ENCODE data around the gene PLEKHM3.

PLEKHM3 gene

GRCh38 chr2:208047840-208048239 lies 22.5 kb upstream of the PLEKHM3 start:
- no peak for TF ChIP-seq EZH2phosphoT487 (IDR thresholded peaks at IDR 0.05; ENCODE audit: borderline replicate concordance)
- TF ChIP-seq, protein P1, sequence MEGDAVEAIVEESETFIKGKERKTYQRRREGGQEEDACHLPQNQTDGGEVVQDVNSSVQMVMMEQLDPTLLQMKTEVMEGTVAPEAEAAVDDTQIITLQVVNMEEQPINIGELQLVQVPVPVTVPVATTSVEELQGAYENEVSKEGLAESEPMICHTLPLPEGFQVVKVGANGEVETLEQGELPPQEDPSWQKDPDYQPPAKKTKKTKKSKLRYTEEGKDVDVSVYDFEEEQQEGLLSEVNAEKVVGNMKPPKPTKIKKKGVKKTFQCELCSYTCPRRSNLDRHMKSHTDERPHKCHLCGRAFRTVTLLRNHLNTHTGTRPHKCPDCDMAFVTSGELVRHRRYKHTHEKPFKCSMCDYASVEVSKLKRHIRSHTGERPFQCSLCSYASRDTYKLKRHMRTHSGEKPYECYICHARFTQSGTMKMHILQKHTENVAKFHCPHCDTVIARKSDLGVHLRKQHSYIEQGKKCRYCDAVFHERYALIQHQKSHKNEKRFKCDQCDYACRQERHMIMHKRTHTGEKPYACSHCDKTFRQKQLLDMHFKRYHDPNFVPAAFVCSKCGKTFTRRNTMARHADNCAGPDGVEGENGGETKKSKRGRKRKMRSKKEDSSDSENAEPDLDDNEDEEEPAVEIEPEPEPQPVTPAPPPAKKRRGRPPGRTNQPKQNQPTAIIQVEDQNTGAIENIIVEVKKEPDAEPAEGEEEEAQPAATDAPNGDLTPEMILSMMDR (conservative IDR thresholded peaks at IDR 0.05; ENCODE audit: low read length), result no peak
- no peaks in the 10 kb centered on the region for H4K20me1 ChIP-seq (ENCODE audit: insufficient read depth, low read length, poor library complexity, severe bottlenecking)
- H3K4me1 ChIP-seq (ENCODE audit: insufficient read depth, low read length, poor library complexity, severe bottlenecking), result peaks cover 23% of the 10 kb centered on the region
- H3K9ac ChIP-seq (ENCODE audit: low read depth, low read length, poor library complexity, severe bottlenecking), result no peak overlapping the region
- no peaks in the 10 kb centered on the region for H3F3A ChIP-seq (ENCODE audit: low read depth)
- H3K79me2 ChIP-seq (ENCODE audit: insufficient read depth, low read length), result no peaks in the 10 kb centered on the region
- H3K36me3 ChIP-seq (ENCODE audit: insufficient read depth, low read length), result no peaks in the 10 kb centered on the region
- no peaks in the 10 kb centered on the region for H3K27me3 ChIP-seq (ENCODE audit: insufficient read depth, low read length, poor library complexity, severe bottlenecking)
- H3K4me2 ChIP-seq (ENCODE audit: low read depth, low read length, poor library complexity, severe bottlenecking), result no peak overlapping the region
- no peaks in the 10 kb centered on the region for H3K9me3 ChIP-seq (ENCODE audit: insufficient read depth, low read depth, low read length)
- no peak overlapping the region for H3K4me3 ChIP-seq (ENCODE audit: low read length, poor library complexity, severe bottlenecking)
- H2AFZ ChIP-seq (ENCODE audit: low read length), result no peak overlapping the region
- no peaks in the 10 kb centered on the region for H3K9me2 ChIP-seq (replicated peaks; ENCODE audit: low read depth, low read length)

GRCh38 chr2:208046686-208047085 lies 21.4 kb upstream of the PLEKHM3 start:
- Histone ChIP-seq H4K20me1 (ENCODE audit: insufficient read depth, low read length, poor library complexity, severe bottlenecking) (no peaks in the 10 kb centered on the region), H3K9ac (ENCODE audit: low read depth, low read length, poor library complexity, severe bottlenecking) (no peak overlapping the region), H3K36me3 (ENCODE audit: insufficient read depth, low read length) (no peaks in the 10 kb centered on the region), H3K9me2 (replicated peaks; ENCODE audit: low read depth, low read length) (no peaks in the 10 kb centered on the region), H3K4me2 (ENCODE audit: low read depth, low read length, poor library complexity, severe bottlenecking) (no peak overlapping the region), H3K27me3 (ENCODE audit: insufficient read depth, low read length, poor library complexity, severe bottlenecking) (no peaks in the 10 kb centered on the region), H3F3A (ENCODE audit: low read depth) (no peaks in the 10 kb centered on the region), H3K4me1 (ENCODE audit: insufficient read depth, low read length, poor library complexity, severe bottlenecking) (peaks cover 23% of the 10 kb centered on the region), H2AFZ (ENCODE audit: low read length) (no peak overlapping the region), H3K9me3 (ENCODE audit: insufficient read depth, low read depth, low read length) (no peaks in the 10 kb centered on the region), H3K4me3 (ENCODE audit: low read length, poor library complexity, severe bottlenecking) (no peak overlapping the region), H3K79me2 (ENCODE audit: insufficient read depth, low read length) (no peaks in the 10 kb centered on the region)
- TF ChIP-seq, protein P1 (conservative IDR thresholded peaks at IDR 0.05; ENCODE audit: low read length), result no peak
- TF ChIP-seq EZH2phosphoT487 (IDR thresholded peaks at IDR 0.05; ENCODE audit: borderline replicate concordance), result no peak

DNA sequence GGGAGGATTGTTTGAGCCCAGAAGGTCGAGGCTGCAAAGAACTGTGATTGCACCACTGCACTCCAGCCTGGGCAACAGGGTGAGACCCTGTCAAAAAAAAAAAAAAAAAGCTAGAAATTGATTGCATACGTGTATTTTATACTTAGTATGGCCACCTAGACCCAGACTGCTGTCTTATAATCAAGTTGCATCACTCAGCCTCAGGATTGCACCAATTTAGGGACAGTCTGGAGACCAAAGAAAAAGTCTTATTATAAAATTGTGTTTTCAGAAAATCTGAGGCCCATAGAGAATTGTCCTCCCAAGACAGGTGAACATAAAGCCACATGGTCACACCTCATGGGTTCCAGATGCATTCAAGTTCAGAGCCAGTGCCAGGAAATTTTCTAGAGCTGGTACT lies 17.1 kb upstream of the PLEKHM3 start:
- no peaks in the 10 kb centered on the region for H4K20me1 ChIP-seq (ENCODE audit: insufficient read depth, low read length, poor library complexity, severe bottlenecking)
- no peak overlapping the region for H3K4me3 ChIP-seq (ENCODE audit: low read length, poor library complexity, severe bottlenecking)
- no peaks in the 10 kb centered on the region for H3K36me3 ChIP-seq (ENCODE audit: insufficient read depth, low read length)
- H2AFZ ChIP-seq (ENCODE audit: low read length), result no peak overlapping the region
- H3K27me3 ChIP-seq (ENCODE audit: insufficient read depth, low read length, poor library complexity, severe bottlenecking), result no peaks in the 10 kb centered on the region
- no peaks in the 10 kb centered on the region for H3F3A ChIP-seq (ENCODE audit: low read depth)
- TF ChIP-seq, protein P1 (conservative IDR thresholded peaks at IDR 0.05; ENCODE audit: low read length), result no peak
- no peak for TF ChIP-seq EZH2phosphoT487 (IDR thresholded peaks at IDR 0.05; ENCODE audit: borderline replicate concordance)
- H3K9me2 ChIP-seq (replicated peaks; ENCODE audit: low read depth, low read length), result no peaks in the 10 kb centered on the region
- H3K4me1 ChIP-seq (ENCODE audit: insufficient read depth, low read length, poor library complexity, severe bottlenecking), result no peaks in the 10 kb centered on the region
- H3K4me2 ChIP-seq (ENCODE audit: low read depth, low read length, poor library complexity, severe bottlenecking), result no peak overlapping the region
- H3K9me3 ChIP-seq (ENCODE audit: insufficient read depth, low read depth, low read length), result no peaks in the 10 kb centered on the region
- H3K9ac ChIP-seq (ENCODE audit: low read depth, low read length, poor library complexity, severe bottlenecking), result no peak overlapping the region
- no peaks in the 10 kb centered on the region for H3K79me2 ChIP-seq (ENCODE audit: insufficient read depth, low read length)
